Hepatocyte (in vitro differentiated cells): Measurements from ENCODE around the gene RUFY3. TPM values are rescaled to one million over a fixed set of nuclear protein-coding genes. Genes with fewer than 3 reads are reported as not detected.
"Not testable (repeated sequence)": the region's sequence is repeated elsewhere in the genome, so short reads cannot be mapped to it uniquely, and the experiment has no call there.

Experiments used
- DNase-seq: peaks from one replicate; pipeline ENCODE4 v3.0.0-alpha.2; 2016; ENCODE audit warnings: low spot score
- H2AFZ ChIP-seq: fragments of 200-600 bp; sonication (generic); 2 replicates; pipeline ENCODE4 v1.6.0; 2016; ENCODE audit warnings: antibody characterized with exemption, mild to moderate bottlenecking
- H3K27ac ChIP-seq: fragments of 200-600 bp; sonication (generic); 2 replicates; pipeline ENCODE4 v1.5.1; 2016; ENCODE audit warnings: mild to moderate bottlenecking
- H3K27me3 ChIP-seq: fragments of 200-600 bp; sonication (generic); 2 replicates; pipeline ENCODE4 v1.6.1; 2016
- H3K36me3 ChIP-seq: fragments of 200-600 bp; sonication (generic); replicated peaks from 2 replicates; pipeline ENCODE4 v1.5.1; 2016; ENCODE audit warnings: low read depth; ENCODE audit not compliant: insufficient read depth
- H3K4me1 ChIP-seq: fragments of 200-600 bp; sonication (generic); 2 replicates; pipeline ENCODE4 v1.5.1; 2016; ENCODE audit warnings: mild to moderate bottlenecking, moderate library complexity; ENCODE audit not compliant: insufficient read depth
- H3K4me2 ChIP-seq: fragments of 200-600 bp; sonication (generic); 2 replicates; pipeline ENCODE4 v1.6.0; 2016
- H3K4me3 ChIP-seq: fragments of 200-600 bp; sonication (generic); 2 replicates; pipeline ENCODE4 v1.5.1; 2016; ENCODE audit warnings: mild to moderate bottlenecking
- H3K79me2 ChIP-seq: fragments of 200-600 bp; sonication (generic); 2 replicates; pipeline ENCODE4 v1.6.0; 2017; ENCODE audit warnings: mild to moderate bottlenecking
- H3K9me2 ChIP-seq: fragments of 200-600 bp; sonication (generic); replicated peaks from 2 replicates; pipeline ENCODE4 v1.6.0; 2017; ENCODE audit warnings: mild to moderate bottlenecking; ENCODE audit not compliant: insufficient read depth
- H3K9me3 ChIP-seq: fragments of 200-600 bp; sonication (generic); 2 replicates; pipeline ENCODE4 v1.5.1; 2016; ENCODE audit warnings: low read depth, mild to moderate bottlenecking
- H4K20me1 ChIP-seq: fragments of 200-600 bp; sonication (generic); 2 replicates; pipeline ENCODE4 v1.6.0; 2016; ENCODE audit warnings: mild to moderate bottlenecking; ENCODE audit not compliant: insufficient read depth, poor library complexity, severe bottlenecking
- CTCF ChIP-seq: fragments of 200-600 bp; sonication (generic); IDR thresholded peaks from 2 replicates; pipeline ENCODE4 v1.5.1; 2016; ENCODE audit warnings: antibody characterized with exemption, mild to moderate bottlenecking; ENCODE audit not compliant: poor library complexity
- EZH2 ChIP-seq: fragments of 200-600 bp; sonication (generic); IDR thresholded peaks from 2 replicates; pipeline ENCODE4 v1.6.1; 2016; ENCODE audit warnings: antibody characterized with exemption, mild to moderate bottlenecking, borderline replicate concordance
- EZH2phosphoT487 ChIP-seq: fragments of 200-600 bp; sonication (generic); IDR thresholded peaks from one replicate; pipeline ENCODE4 v1.6.1; 2018; ENCODE audit warnings: antibody characterized with exemption, mild to moderate bottlenecking, low read depth, moderate library complexity; ENCODE audit not compliant: unreplicated experiment, severe bottlenecking
- WGBS: methylation state at CpG from one replicate; pipeline ENCODE4 v1.1.6; 2016; ENCODE audit warnings: low lambda C conversion rate; ENCODE audit errors: missing lambda C conversion rate; 5-methylcytosine and 5-hydroxymethylcytosine counted together
- polyA plus RNA-seq: library from polyadenylated mRNA; unstranded; fragments of >200 nt; fragmentation: Nextera tagmentation; extraction: Ambion mirVana; gene quantifications from 2 replicates; pipeline ENCODE4 v1.2.1, GENCODE V29; 2016
- total RNA-seq: library from RNA; depleted of rRNA; stranded (reverse); fragments of >200 nt; gene quantifications from 2 replicates; pipeline ENCODE4 v1.2.3, GENCODE V29; 2014

Gene RUFY3
- total and polyA plus RNA-seq, 2 experiments from 2014 or later, result 22.2 to 40.1 TPM

GRCh38 chr4:70768301-70768948, 46.7 kb downstream of the RUFY3 start:
- WGBS, result 99% methylated on average over 3 of the region's 3 CpGs
- Histone ChIP-seq H3K4me2 (no peak overlapping the region), H3K36me3 (no peaks in the 10 kb centered on the region)

GRCh38 chr4:70769396-70769795, 47.6 kb downstream of the RUFY3 start:
- H3K4me2 ChIP-seq, H3K27ac ChIP-seq, H3K9me3 ChIP-seq, H3K9me2 ChIP-seq, H3K27me3 ChIP-seq, H3K79me2 ChIP-seq, H3K4me1 ChIP-seq, DNase-seq, H4K20me1 ChIP-seq, H3K36me3 ChIP-seq, H2AFZ ChIP-seq, H3K4me3 ChIP-seq: not testable (repeated sequence)
- 97% methylated on average over 1 of the region's 1 CpG for WGBS

More at GRCh38 chr4:70768301-70768948, 46.7 kb downstream of the RUFY3 start:
- Histone ChIP-seq H2AFZ (no peak overlapping the region), H3K4me1 (no peaks in the 10 kb centered on the region), H3K9me3 (no peaks in the 10 kb centered on the region), H3K4me3 (no peak overlapping the region), H4K20me1 (no peaks in the 10 kb centered on the region), H3K79me2 (peaks cover 6% of the 10 kb centered on the region), H3K27ac (no peak overlapping the region), H3K27me3 (no peaks in the 10 kb centered on the region), H3K9me2 (no peaks in the 10 kb centered on the region)
- TF ChIP-seq CTCF, result no peak
- no peak for TF ChIP-seq EZH2
- no peak for TF ChIP-seq EZH2phosphoT487
- no peak for DNase-seq

- no peak overlapping the region for H2AFZ ChIP-seq
- WGBS, result 99% methylated on average over 6 of the region's 6 CpGs
- no peak overlapping the region for H3K27ac ChIP-seq
- no peak overlapping the region for H3K4me2 ChIP-seq
- DNase-seq, result no peak
- H3K27me3 ChIP-seq, result no peaks in the 10 kb centered on the region
- no peaks in the 10 kb centered on the region for H3K9me3 ChIP-seq
- H3K9me2 ChIP-seq, result no peaks in the 10 kb centered on the region
- H4K20me1 ChIP-seq, result no peaks in the 10 kb centered on the region
- H3K79me2 ChIP-seq, result no peaks in the 10 kb centered on the region
- no peaks in the 10 kb centered on the region for H3K4me1 ChIP-seq
- H3K36me3 ChIP-seq, result no peaks in the 10 kb centered on the region
- TF ChIP-seq CTCF, result no peak
- TF ChIP-seq EZH2phosphoT487, result no peak
- TF ChIP-seq EZH2, result no peak
- no peak overlapping the region for H3K4me3 ChIP-seq
These were observed 51.3 kb downstream of the RUFY3 start for GRCh38 chr4:70772929-70773555.

GRCh38 chr4:70778888-70779422, 57.2 kb downstream of the RUFY3 start:
- Histone ChIP-seq H3K4me1 (no peaks in the 10 kb centered on the region), H3K4me2 (no peak overlapping the region), H4K20me1 (no peaks in the 10 kb centered on the region), H3K79me2 (no peaks in the 10 kb centered on the region), H2AFZ (no peak overlapping the region), H3K27me3 (no peaks in the 10 kb centered on the region), H3K27ac (peak overlapping the region; percentile 1), H3K9me3 (no peaks in the 10 kb centered on the region), H3K4me3 (no peak overlapping the region), H3K36me3 (no peaks in the 10 kb centered on the region), H3K9me2 (no peaks in the 10 kb centered on the region)
- no peak for TF ChIP-seq EZH2phosphoT487
- TF ChIP-seq CTCF, result no peak
- no peak for TF ChIP-seq EZH2
- WGBS, result 69% methylated on average over 5 of the region's 5 CpGs
- peak; percentile 51 for DNase-seq
